Measurements from ENCODE around the gene CFAP70. TPM values are rescaled to one million over a fixed set of nuclear protein-coding genes. Genes with fewer than 3 reads are reported as not detected.

CFAP70 gene
- total RNA-seq, 1 donor from 2014 or later: 1.5 TPM

GRCh38 chr10:73388228-73388627 lies 29.6 kb upstream of the CFAP70 start:
- H3K9me3 ChIP-seq: no peaks in the 10 kb centered on the region
- intact Hi-C loops (cut with DNase I): no loop called here
- no peak for TF ChIP-seq POLR2A (IDR thresholded peaks at IDR 0.05)
- TF ChIP-seq POLR2AphosphoS5 (IDR thresholded peaks at IDR 0.05; ENCODE audit: insufficient read depth in 1 of 2, low read depth in 1 of 2): no peak
- TF ChIP-seq CTCF (IDR thresholded peaks at IDR 0.05): no peak
- no peak overlapping the region for H3K4me3 ChIP-seq
- H3K27me3 ChIP-seq: no peaks in the 10 kb centered on the region
- H3K4me1 ChIP-seq: no peaks in the 10 kb centered on the region
- no peak for DNase-seq (ENCODE audit: extremely low spot score in 2 of 2)
- peaks cover 0 to 47% of the 10 kb centered on the region in 2 donors for H3K36me3 ChIP-seq
- no peak overlapping the region for H3K27ac ChIP-seq

GRCh38 chr10:73386583-73386982 lies 27.9 kb upstream of the CFAP70 start:
- peaks cover 0 to 63% of the 10 kb centered on the region in 2 donors for H3K36me3 ChIP-seq

GRCh38 chr10:73379064-73379748 lies 20.5 kb upstream of the CFAP70 start:
- H3K4me1 ChIP-seq: no peaks in the 10 kb centered on the region
- no peak overlapping the region for H3K27ac ChIP-seq
- no peaks in the 10 kb centered on the region for H3K27me3 ChIP-seq
- no peak for TF ChIP-seq POLR2AphosphoS5 (IDR thresholded peaks at IDR 0.05; ENCODE audit: insufficient read depth in 1 of 2, low read depth in 1 of 2)
- no peaks in the 10 kb centered on the region for H3K9me3 ChIP-seq
- peaks cover 7 to 91% of the 10 kb centered on the region in 2 donors for H3K36me3 ChIP-seq
- intact Hi-C loops (cut with DNase I): no loop called here
- no peak for DNase-seq (ENCODE audit: extremely low spot score in 2 of 2)
- H3K4me3 ChIP-seq: no peak overlapping the region

More at GRCh38 chr10:73386583-73386982, 27.9 kb upstream of the CFAP70 start:
- no peak overlapping the region for H3K27ac ChIP-seq
- intact Hi-C loops (cut with DNase I): no loop called here
- no peaks in the 10 kb centered on the region for H3K27me3 ChIP-seq
- no peak for DNase-seq (ENCODE audit: extremely low spot score in 2 of 2)
- H3K4me3 ChIP-seq: no peak overlapping the region
- TF ChIP-seq CTCF (IDR thresholded peaks at IDR 0.05): no peak
- no peak for TF ChIP-seq POLR2AphosphoS5 (IDR thresholded peaks at IDR 0.05; ENCODE audit: insufficient read depth in 1 of 2, low read depth in 1 of 2)
- no peak for TF ChIP-seq POLR2A (IDR thresholded peaks at IDR 0.05)
- no peaks in the 10 kb centered on the region for H3K4me1 ChIP-seq
- H3K9me3 ChIP-seq: no peaks in the 10 kb centered on the region

- peaks cover 7 to 77% of the 10 kb centered on the region in 2 donors for H3K36me3 ChIP-seq
- H3K27ac ChIP-seq: no peak overlapping the region
- DNase-seq (ENCODE audit: extremely low spot score in 2 of 2): no peak
- H3K4me3 ChIP-seq: no peak overlapping the region
- TF ChIP-seq POLR2A (IDR thresholded peaks at IDR 0.05): no peak
- TF ChIP-seq POLR2AphosphoS5 (IDR thresholded peaks at IDR 0.05; ENCODE audit: insufficient read depth in 1 of 2, low read depth in 1 of 2): no peak
- no peak for TF ChIP-seq CTCF (IDR thresholded peaks at IDR 0.05)
- H3K27me3 ChIP-seq: no peaks in the 10 kb centered on the region
- H3K9me3 ChIP-seq: no peaks in the 10 kb centered on the region
- intact Hi-C loops (cut with DNase I): no loop called here
- H3K4me1 ChIP-seq: no peaks in the 10 kb centered on the region
These were observed 18.0 kb upstream of the CFAP70 start for GRCh38 chr10:73376679-73377078.

GRCh38 chr10:73368238-73368637 lies 9.6 kb upstream of the CFAP70 start:
- H3K27ac ChIP-seq: no peak overlapping the region
- DNase-seq (ENCODE audit: extremely low spot score in 2 of 2): no peak
- peaks cover 0 to 38% of the 10 kb centered on the region in 2 donors for H3K36me3 ChIP-seq
- H3K4me1 ChIP-seq: no peaks in the 10 kb centered on the region
- no peaks in the 10 kb centered on the region for H3K9me3 ChIP-seq
- no peak overlapping the region for H3K4me3 ChIP-seq
- no peak for TF ChIP-seq CTCF (IDR thresholded peaks at IDR 0.05)
- TF ChIP-seq POLR2A (IDR thresholded peaks at IDR 0.05): no peak
- TF ChIP-seq POLR2AphosphoS5 (IDR thresholded peaks at IDR 0.05; ENCODE audit: insufficient read depth in 1 of 2, low read depth in 1 of 2): no peak
- intact Hi-C loops (cut with DNase I): no loop called here
- no peaks in the 10 kb centered on the region for H3K27me3 ChIP-seq
